DMS53 treated with DMSO at 0.1 percent for 48 hours (cell line): Measurements from ENCODE around the gene PRCD.
"Not testable (repeated sequence)": the region's sequence is repeated elsewhere in the genome, so short reads cannot be mapped to it uniquely, and the experiment has no call there.

Experiments used
- DNase-seq: peaks from one replicate; lab custom pipeline; 2025; ENCODE audit not compliant: unreplicated experiment; lab: John Stamatoyannopoulos, UW

PRCD gene

GRCh38 chr17:76551685-76552084 is 11.8 kb downstream of the PRCD start:
- peak; percentile 51 for DNase-seq

GRCh38 chr17:76553178-76553908 is 13.5 kb downstream of the PRCD start:
- DNase-seq = no peak

DNA sequence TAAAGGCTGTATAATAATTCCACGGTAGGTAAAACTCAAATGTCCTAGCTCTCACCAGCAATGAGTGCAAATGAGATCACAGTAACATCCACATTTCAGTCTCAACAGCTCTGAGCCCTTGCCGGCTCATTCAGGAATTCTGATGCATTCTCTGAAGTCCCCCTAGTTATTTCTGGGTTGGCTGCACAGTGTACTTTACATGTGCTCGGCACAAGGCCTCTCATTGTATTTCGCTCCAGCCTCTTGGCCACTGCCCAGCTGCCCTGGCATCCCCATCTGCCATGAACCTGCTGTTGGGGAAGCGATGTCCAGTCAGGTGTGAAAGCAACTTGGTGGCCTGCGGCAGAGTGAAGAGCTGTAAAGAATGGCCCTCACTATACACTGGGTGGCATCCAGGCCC is 14.3 kb downstream of the PRCD start:
- DNase-seq = no peak

GRCh38 chr17:76556765-76557367 is 17.0 kb downstream of the PRCD start:
- peak; percentile 43 for DNase-seq

DNA sequence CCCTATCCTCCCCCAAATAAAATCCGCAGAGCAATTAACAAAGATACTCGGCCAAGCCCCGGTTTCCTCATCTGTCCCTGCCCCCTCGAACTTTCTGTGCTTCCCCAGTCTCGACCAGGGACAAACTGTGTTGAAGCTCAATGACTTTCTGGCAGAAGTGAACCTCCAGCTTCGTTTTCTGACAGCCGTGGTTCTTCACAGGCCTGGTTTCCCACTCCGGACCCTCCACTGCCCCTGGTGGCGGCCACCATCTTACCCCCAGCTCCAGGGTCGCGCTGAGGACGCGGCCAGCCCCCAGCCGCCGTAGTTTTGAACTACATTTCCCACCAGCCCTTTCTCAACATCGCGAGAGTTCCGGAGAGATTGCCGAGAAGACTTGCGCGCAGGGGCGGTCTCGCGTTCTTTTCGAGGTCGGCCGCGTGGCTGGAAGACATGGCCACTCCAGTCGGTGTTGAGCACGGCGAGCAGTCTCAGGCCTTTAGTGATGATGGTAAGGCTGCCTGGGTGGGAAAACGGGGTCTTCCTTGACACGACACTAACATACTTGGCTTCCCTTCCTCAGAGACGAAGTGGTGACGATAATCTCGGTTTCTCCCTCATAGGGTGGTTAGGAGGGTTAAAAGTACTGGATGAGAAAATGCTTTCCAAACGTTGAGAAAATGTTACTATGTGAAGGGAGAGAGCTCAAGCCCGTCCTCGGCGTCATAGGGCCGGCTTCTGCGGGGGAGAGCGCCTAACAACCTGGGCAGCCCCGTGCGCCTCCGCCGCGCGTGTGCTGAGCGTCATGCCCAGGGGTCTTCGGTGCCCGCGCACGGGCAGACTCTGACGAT is 17.7 kb downstream of the PRCD start:
- DNase-seq = peak; percentile 91

GRCh38 chr17:76558198-76559095 is 18.6 kb downstream of the PRCD start:
- peak; percentile 14 for DNase-seq

DNA sequence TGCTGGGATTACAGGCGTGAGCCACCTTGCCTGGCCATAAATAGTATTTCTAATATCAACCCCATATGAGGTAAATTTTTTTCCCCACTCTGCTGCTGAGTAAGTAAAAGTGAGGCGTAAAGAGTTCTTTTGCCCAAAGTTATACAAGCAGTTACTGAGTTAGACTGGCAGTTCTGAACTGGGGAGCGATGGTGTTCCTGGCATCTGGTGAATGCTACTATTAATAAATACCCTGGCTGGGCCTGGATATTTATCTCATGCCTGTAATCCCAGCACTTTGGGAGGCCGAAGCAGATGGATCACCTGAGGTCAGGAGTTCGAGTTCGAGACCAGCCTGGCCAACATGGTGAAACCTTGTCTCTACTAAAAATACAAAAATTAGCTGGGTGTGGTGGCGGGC is 19.6 kb downstream of the PRCD start:
- DNase-seq = not testable (repeated sequence)

GRCh38 chr17:76560036-76560876 is 20.4 kb downstream of the PRCD start:
- DNase-seq = no peak

DNA sequence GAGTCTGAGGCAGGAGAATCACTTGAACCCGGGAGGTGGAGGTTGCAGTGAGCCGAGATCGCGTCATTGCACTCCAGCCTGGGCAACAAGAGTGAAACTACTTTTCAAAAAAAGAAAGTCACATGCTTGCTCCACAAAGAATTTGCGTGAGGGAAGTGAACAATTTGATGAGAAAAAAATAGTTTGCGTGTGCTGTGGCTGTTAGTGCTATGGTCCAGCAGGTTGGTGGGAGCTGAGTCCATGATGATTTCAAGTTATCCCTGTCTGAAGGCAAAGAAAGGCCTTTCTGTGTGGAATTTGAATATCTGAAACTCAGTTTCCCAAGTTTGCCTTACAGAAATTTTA is 21.0 kb downstream of the PRCD start:
- no peak for DNase-seq

- DNase-seq = no peak
These were observed 21.5 kb downstream of the PRCD start for GRCh38 chr17:76561332-76561731.

DNA sequence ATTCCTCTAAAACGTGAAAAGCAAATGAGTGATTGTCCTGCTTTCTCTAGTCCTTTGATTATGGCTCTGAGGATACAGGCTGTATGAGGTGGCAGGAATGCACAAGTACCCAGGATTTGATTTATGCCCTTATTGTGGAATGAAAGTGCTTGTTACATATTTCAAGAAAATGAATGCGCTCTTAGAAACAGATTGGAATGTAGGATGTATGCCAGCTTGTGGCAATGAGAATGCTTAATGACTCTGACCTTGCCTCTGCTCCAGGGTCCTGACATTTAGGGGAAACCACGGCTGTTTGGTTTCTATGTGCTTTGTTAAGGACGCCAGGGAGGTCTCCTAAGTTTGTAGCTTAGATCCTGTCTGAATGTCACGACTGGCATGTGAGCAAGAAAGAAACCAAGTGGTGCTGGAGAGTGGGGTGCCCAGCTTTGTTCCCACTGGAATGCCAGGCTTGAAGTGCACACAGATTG is 22.0 kb downstream of the PRCD start:
- DNase-seq = no peak

GRCh38 chr17:76562734-76563148 is 22.9 kb downstream of the PRCD start:
- no peak for DNase-seq

GRCh38 chr17:76563359-76563758 is 23.5 kb downstream of the PRCD start:
- not testable (repeated sequence) for DNase-seq

DNA sequence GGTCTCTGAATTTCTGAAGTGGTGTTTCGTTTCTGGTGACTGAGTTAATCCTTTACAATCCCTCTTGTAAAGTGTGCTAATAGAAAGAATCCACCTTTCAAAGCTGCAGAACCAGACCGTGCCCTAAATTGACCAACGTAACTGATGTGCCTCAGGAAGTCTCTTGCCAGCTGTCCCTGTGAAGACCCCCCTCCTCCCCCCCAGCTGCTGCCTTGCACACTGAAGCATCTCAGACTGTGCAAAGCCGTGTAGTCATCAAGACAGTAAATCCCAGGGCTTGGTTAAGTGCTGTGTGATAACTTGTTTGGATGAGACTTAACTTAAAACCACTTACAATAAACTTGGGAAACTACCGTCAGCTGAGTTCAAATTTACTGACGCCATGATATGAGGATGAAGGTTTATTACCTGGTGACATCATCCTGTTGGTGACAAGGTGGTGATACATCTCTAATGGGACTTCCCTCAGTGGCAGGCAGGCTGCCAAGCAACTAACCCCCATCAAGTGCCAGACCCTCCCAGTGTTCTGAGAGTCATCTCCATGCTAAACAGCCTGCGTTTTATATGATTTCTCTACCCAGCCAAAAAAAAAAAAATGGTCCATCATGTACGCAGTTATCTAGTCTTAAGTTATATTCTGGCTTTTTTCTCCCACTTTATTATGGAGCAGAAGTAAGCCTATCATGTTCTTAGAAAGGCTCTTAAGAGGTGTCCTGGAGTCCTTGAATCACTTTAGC is 25.3 kb downstream of the PRCD start:
- DNase-seq = not testable (repeated sequence)

GRCh38 chr17:76565728-76566612 is 26.1 kb downstream of the PRCD start:
- no peak for DNase-seq

DNA sequence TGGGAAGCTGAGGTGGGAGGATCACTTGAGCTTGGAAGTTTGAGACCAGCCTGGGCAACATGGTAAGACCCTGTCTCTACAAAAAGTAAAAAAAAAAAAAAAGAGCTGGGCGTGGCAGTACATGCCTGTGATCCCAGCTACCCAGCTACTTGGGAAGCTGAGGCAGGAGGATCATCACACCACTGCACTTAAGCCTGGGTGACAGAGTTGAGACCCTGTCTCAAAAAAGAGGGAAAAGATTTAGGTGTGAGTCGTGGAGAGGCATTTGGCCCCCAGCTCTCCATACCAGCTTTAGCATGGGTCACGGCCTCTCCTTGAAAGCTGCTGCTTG is 26.7 kb downstream of the PRCD start:
- no peak for DNase-seq

GRCh38 chr17:76566988-76567431 is 27.2 kb downstream of the PRCD start:
- DNase-seq = no peak
